ENCODE results near the gene HORMAD1. TPM values are rescaled to one million over a fixed set of nuclear protein-coding genes. Genes with fewer than 3 reads are reported as not detected.

Gene HORMAD1
- total and polyA plus RNA-seq, 4 donors: 0.06 to 0.92 (median 0.35) TPM

GRCh38 chr1:150703427-150703826 is 17.3 kb downstream of the HORMAD1 start:
- Histone ChIP-seq H3K36me3 (ENCODE audit: control insufficient read depth in 4 of 4, insufficient read depth in 3 of 4, low read depth in 1 of 4, low read length in 3 of 4) (no peaks in the 10 kb centered on the region), H3K27me3 (ENCODE audit: control insufficient read depth in 4 of 4, insufficient read depth in 4 of 4, low read length in 3 of 4) (no peaks in the 10 kb centered on the region), H3K4me3 (ENCODE audit: low read depth in 1 of 3, low read length in 3 of 3) (no peak overlapping the region), H3K9ac (ENCODE audit: low read depth in 1 of 2, low read length in 2 of 2) (no peak overlapping the region), H3K9me3 (ENCODE audit: control insufficient read depth in 4 of 4, low read length in 3 of 4) (no peaks in the 10 kb centered on the region), H3K27ac (ENCODE audit: low read depth in 1 of 2, low read length in 2 of 2) (no peak overlapping the region), H3K4me1 (ENCODE audit: control insufficient read depth in 4 of 4, insufficient read depth in 4 of 4, low read length in 3 of 4) (no peaks in the 10 kb centered on the region)
- DNase-seq (ENCODE audit: low spot score): no peak
- TF ChIP-seq SP1 (IDR thresholded peaks at IDR 0.05) (no peak), RXRA (IDR thresholded peaks at IDR 0.05) (no peak), NR2F2 (IDR thresholded peaks at IDR 0.05) (no peak), REST (IDR thresholded peaks at IDR 0.05) (no peak), YY1 (IDR thresholded peaks at IDR 0.05) (no peak), RAD21 (IDR thresholded peaks at IDR 0.05) (no peak), HNF4A (conservative IDR thresholded peaks at IDR 0.05) (no peak), MAX (IDR thresholded peaks at IDR 0.05) (no peak), ATF3 (IDR thresholded peaks at IDR 0.05) (no peak), JUND (IDR thresholded peaks at IDR 0.05) (no peak), FOXA2 (IDR thresholded peaks at IDR 0.05) (no peak), EGR1 (IDR thresholded peaks at IDR 0.05; ENCODE audit: low read depth in 2 of 2) (no peak), TAF1 (conservative IDR thresholded peaks at IDR 0.05) (no peak), CTCF (IDR thresholded peaks at IDR 0.05; ENCODE audit: low read depth, low read length, missing input control) (no peak), ZBTB33 (IDR thresholded peaks at IDR 0.05) (no peak), HNF4G (IDR thresholded peaks at IDR 0.05) (no peak), GABPA (IDR thresholded peaks at IDR 0.05 in 1 of 2, conservative IDR thresholded peaks at IDR 0.05 in 1 of 2) (no peak)

All from liver (tissue), 9 donors.